IMR-90 (cell line): ENCODE measurements around the gene PDK3. TPM values are rescaled to one million over a fixed set of nuclear protein-coding genes. Genes with fewer than 3 reads are reported as not detected.

ENCODE experiments used
- ATAC-seq: fragments of 200-7000 bp; cut with Tn5 transposase; 2 replicates; pipeline ENCODE4 v1.9.1; 2020; ENCODE audit warnings: low read depth, mild to moderate bottlenecking, moderate library complexity
- BruUV-seq: library from RNA; stranded (reverse); fragments of 400-500 nt; replicated peaks from 2 replicates; lab custom pipeline; 2021; lab: Mats Ljungman, UMichigan
- CTCF ChIA-PET: fragments of 300-600 bp; formaldehyde crosslinking; extraction: SDS; loops from one replicate; lab custom pipeline; 2021; ENCODE audit warnings: antibody characterized with exemption; lab: Yijun Ruan, JAX
- POLR2A ChIA-PET: fragments of 300-600 bp; sonication (Branson Sonifier 250); formaldehyde crosslinking; loops from one replicate; lab custom pipeline; 2022; ENCODE audit warnings: antibody characterized with exemption; ENCODE audit not compliant: unreplicated experiment; lab: Charles Lee
- DNase-seq: peaks from one replicate; pipeline ENCODE4 v3.0.0; 2013
- H2AFZ ChIP-seq: replicated peaks from 2 replicates; pipeline ENCODE3; 2013; ENCODE audit warnings: low read length, mild to moderate bottlenecking; ENCODE audit not compliant: poor library complexity
- H2AK5ac ChIP-seq: 2 replicates; pipeline ENCODE4 v1.6.1; 2013; ENCODE audit warnings: low read depth, low read length, inconsistent platforms
- H2AK9ac ChIP-seq: replicated peaks from 2 replicates; pipeline ENCODE3; 2013; ENCODE audit warnings: mild to moderate bottlenecking, low read depth, low read length, moderate library complexity; ENCODE audit not compliant: poor library complexity
- H2BK120ac ChIP-seq: 2 replicates; pipeline ENCODE4 v1.6.1; 2013; ENCODE audit warnings: low read depth, low read length, inconsistent platforms
- H2BK15ac ChIP-seq: 3 replicates; pipeline ENCODE4 v1.6.1; 2013; ENCODE audit warnings: low read depth, low read length, inconsistent platforms
- H2BK20ac ChIP-seq: 2 replicates; pipeline ENCODE4 v1.6.1; 2013; ENCODE audit warnings: low read depth, mild to moderate bottlenecking, inconsistent platforms, low read length, moderate library complexity
- H2BK5ac ChIP-seq: 2 replicates; pipeline ENCODE4 v1.6.1; 2013; ENCODE audit warnings: mild to moderate bottlenecking, low read depth, low read length, inconsistent platforms; ENCODE audit not compliant: poor library complexity, severe bottlenecking
- H3K14ac ChIP-seq: replicated peaks from 2 replicates; pipeline ENCODE4 v1.6.1; 2013; ENCODE audit warnings: low read depth, low read length, inconsistent platforms
- H3K18ac ChIP-seq: 2 replicates; pipeline ENCODE4 v1.6.1; 2013; ENCODE audit warnings: low read depth, low read length, control low read depth
- H3K23ac ChIP-seq: 2 replicates; pipeline ENCODE4 v1.6.1; 2013; ENCODE audit warnings: low read depth, low read length, inconsistent platforms
- H3K27ac ChIP-seq: 2 replicates; pipeline ENCODE4 v1.5.1; 2013; ENCODE audit warnings: mild to moderate bottlenecking, control low read depth, low read length; ENCODE audit not compliant: insufficient read depth
- H3K27me3 ChIP-seq: 2 replicates; pipeline ENCODE4 v1.6.1; 2013; ENCODE audit warnings: low read length; ENCODE audit not compliant: control insufficient read depth, insufficient read depth
- H3K36me3 ChIP-seq: 2 replicates; pipeline ENCODE4 v1.6.1; 2013; ENCODE audit warnings: low read length, mixed read lengths; ENCODE audit not compliant: control insufficient read depth, insufficient read depth
- H3K4ac ChIP-seq: 2 replicates; pipeline ENCODE4 v1.6.1; 2013; ENCODE audit warnings: low read depth, low read length, inconsistent platforms
- H3K4me1 ChIP-seq: 2 replicates; pipeline ENCODE4 v1.6.1; 2013; ENCODE audit warnings: low read length, mixed read lengths; ENCODE audit not compliant: control insufficient read depth, insufficient read depth
- H3K4me2 ChIP-seq: 2 replicates; pipeline ENCODE4 v1.6.1; 2013; ENCODE audit warnings: low read depth, mild to moderate bottlenecking, control low read depth, low read length, moderate library complexity
- H3K4me3 ChIP-seq: 2 replicates; pipeline ENCODE4 v1.5.1; 2013; ENCODE audit warnings: low read depth, mild to moderate bottlenecking, control low read depth, low read length, moderate library complexity; ENCODE audit not compliant: insufficient read depth
- H3K56ac ChIP-seq: 2 replicates; pipeline ENCODE4 v1.6.1; 2013; ENCODE audit warnings: low read length, inconsistent platforms; ENCODE audit not compliant: insufficient read depth; ENCODE audit errors: extremely low read depth
- H3K79me1 ChIP-seq, 2 experiments: 2 replicates each; pipeline ENCODE4 v1.6.1; 2013; ENCODE audit warnings: low read length in 2 of 2, inconsistent platforms in 1 of 2, low read depth in 1 of 2
- H3K9ac ChIP-seq: 2 replicates; pipeline ENCODE4 v1.6.1; 2013; ENCODE audit warnings: low read depth, low read length, control low read depth
- H3K9me1 ChIP-seq: 2 replicates; pipeline ENCODE4 v1.6.1; 2013; ENCODE audit warnings: low read length, inconsistent platforms; ENCODE audit not compliant: insufficient read depth
- H3K9me3 ChIP-seq: 2 replicates; pipeline ENCODE4 v1.6.1; 2013; ENCODE audit warnings: low read length; ENCODE audit not compliant: control insufficient read depth, insufficient read depth
- H4K20me1 ChIP-seq: 2 replicates; pipeline ENCODE4 v1.6.1; 2013; ENCODE audit warnings: low read length, inconsistent platforms; ENCODE audit not compliant: insufficient read depth
- H4K5ac ChIP-seq: 2 replicates; pipeline ENCODE4 v1.6.1; 2013; ENCODE audit warnings: mild to moderate bottlenecking, low read depth, low read length, control low read depth
- H4K8ac ChIP-seq, 2 experiments: 2 replicates each; pipeline ENCODE4 v1.6.1; 2013; ENCODE audit warnings: low read depth in 2 of 2, low read length in 2 of 2, control low read depth in 1 of 2, inconsistent platforms in 1 of 2
- H4K91ac ChIP-seq: 2 replicates; pipeline ENCODE4 v1.6.1; 2013; ENCODE audit warnings: low read depth, low read length, inconsistent platforms; ENCODE audit not compliant: insufficient read depth
- BHLHE40 ChIP-seq: fragments of 150-350 bp; IDR thresholded peaks from 2 replicates; pipeline ENCODE4 v1.6.1; 2016; ENCODE audit warnings: mild to moderate bottlenecking, low read depth, low read length
- CEBPB ChIP-seq: IDR thresholded peaks from 2 replicates; pipeline ENCODE4 v1.6.1; 2012; ENCODE audit warnings: low read depth, low read length, improper control_type of control experiment
- CHD1 ChIP-seq: IDR thresholded peaks from 2 replicates; pipeline ENCODE4 v1.6.1; 2012; ENCODE audit warnings: low read depth, low read length, improper control_type of control experiment
- CTCF ChIP-seq: conservative IDR thresholded peaks from 2 replicates; pipeline ENCODE4 v1.5.1; 2012; ENCODE audit warnings: mild to moderate bottlenecking, low read depth, low read length, improper control_type of control experiment
- FOS ChIP-seq: fragments of 150-350 bp; IDR thresholded peaks from 2 replicates; pipeline ENCODE4 v1.6.1; 2016; ENCODE audit warnings: low read depth, low read length
- MAFK ChIP-seq: IDR thresholded peaks from 2 replicates; pipeline ENCODE4 v1.6.1; 2012; ENCODE audit warnings: low read depth, low read length, improper control_type of control experiment
- MAZ ChIP-seq: IDR thresholded peaks from 2 replicates; pipeline ENCODE4 v1.6.1; 2012; ENCODE audit warnings: low read depth, mild to moderate bottlenecking, low read length, improper control_type of control experiment, moderate library complexity, borderline replicate concordance
- MXI1 ChIP-seq: IDR thresholded peaks from 2 replicates; pipeline ENCODE4 v1.6.1; 2012; ENCODE audit warnings: low read depth, mild to moderate bottlenecking, low read length, moderate library complexity, borderline replicate concordance
- NFE2L2 ChIP-seq: fragments of 150-350 bp; IDR thresholded peaks from 2 replicates; pipeline ENCODE4 v1.6.1; 2016; ENCODE audit warnings: low read depth, mild to moderate bottlenecking, low read length
- POLR2A ChIP-seq: IDR thresholded peaks from 2 replicates; pipeline ENCODE4 v1.6.1; 2012; ENCODE audit warnings: mild to moderate bottlenecking, low read depth, low read length
- RAD21 ChIP-seq: IDR thresholded peaks from 2 replicates; pipeline ENCODE4 v1.6.1; 2012; ENCODE audit warnings: low read length, improper control_type of control experiment
- RCOR1 ChIP-seq: IDR thresholded peaks from 2 replicates; pipeline ENCODE4 v1.6.1; 2012; ENCODE audit warnings: mild to moderate bottlenecking, low read length, improper control_type of control experiment; ENCODE audit not compliant: insufficient replicate concordance
- RFX5 ChIP-seq: IDR thresholded peaks from 2 replicates; pipeline ENCODE4 v1.8.0; 2012; ENCODE audit warnings: low read depth, mild to moderate bottlenecking, low read length, moderate library complexity
- SMC3 ChIP-seq: fragments of 150-350 bp; IDR thresholded peaks from 2 replicates; pipeline ENCODE4 v1.6.1; 2016; ENCODE audit warnings: low read depth, mild to moderate bottlenecking, antibody characterized with exemption, low read length, moderate library complexity
- dilution Hi-C: fragments of 300-500 bp; cut with HindIII; formaldehyde crosslinking; loops from one replicate; pipeline ENCODE4 v1.14.3; 2018; ENCODE audit warnings: low sequenced_read_pairs; ENCODE audit not compliant: unreplicated experiment
- in situ Hi-C: fragments of 300-500 bp; cut with MboI; formaldehyde crosslinking; loops from 3 replicates; pipeline ENCODE4 v1.14.3; 2019; ENCODE audit warnings: low sequenced_read_pairs, inconsistent platforms, mixed read lengths
- intact Hi-C: fragments of 100-400 bp; cut with micrococcal nuclease; formaldehyde crosslinking; loops from 2 replicates; pipeline ENCODE4 v1.10.0; 2022
- polyA plus RNA-seq, 3 experiments: library from polyadenylated mRNA; depleted of rRNA; stranded (reverse); fragments of >200 nt; gene quantifications; 2 replicates each; pipeline ENCODE4 v1.2.3, GENCODE V29; 2012; ENCODE audit warnings: low replicate concordance in 1 of 3
- total RNA-seq: library from RNA; depleted of rRNA; stranded (reverse); fragments of >200 nt; gene quantifications from 2 replicates; pipeline ENCODE4 v1.2.3, GENCODE V29; 2012
- TF ChIP-seq, protein P1 (sequence below): fragments of 150-350 bp; IDR thresholded peaks from 2 replicates; pipeline ENCODE4 v1.6.1; 2017; ENCODE audit warnings: mild to moderate bottlenecking, antibody characterized with exemption, low read length, low read depth
- TF ChIP-seq, protein P2 (sequence below): fragments of 150-350 bp; IDR thresholded peaks from 2 replicates; pipeline ENCODE4 v1.6.1; 2016; ENCODE audit warnings: low read depth, mild to moderate bottlenecking, low read length, moderate library complexity, borderline replicate concordance

Gene PDK3
- total and polyA plus RNA-seq, 2 of the 4 experiments (the other 2 are of a cell fraction), result 2.3 to 4.8 TPM

GRCh38 chrX:24435060-24435459, 30.0 kb upstream of the PDK3 start:
- no peak overlapping the region for H3K56ac ChIP-seq
- no peak overlapping the region for H4K8ac ChIP-seq
- TF ChIP-seq SMC3 (no peak), FOS (no peak), CTCF (no peak), NFE2L2 (no peak), MXI1 (no peak), MAFK (no peak), POLR2A (no peak), RCOR1 (no peak), CEBPB (no peak), CHD1 (no peak), BHLHE40 (no peak), MAZ (no peak), RAD21 (no peak), RFX5 (no peak)
- TF ChIP-seq, protein P1, sequence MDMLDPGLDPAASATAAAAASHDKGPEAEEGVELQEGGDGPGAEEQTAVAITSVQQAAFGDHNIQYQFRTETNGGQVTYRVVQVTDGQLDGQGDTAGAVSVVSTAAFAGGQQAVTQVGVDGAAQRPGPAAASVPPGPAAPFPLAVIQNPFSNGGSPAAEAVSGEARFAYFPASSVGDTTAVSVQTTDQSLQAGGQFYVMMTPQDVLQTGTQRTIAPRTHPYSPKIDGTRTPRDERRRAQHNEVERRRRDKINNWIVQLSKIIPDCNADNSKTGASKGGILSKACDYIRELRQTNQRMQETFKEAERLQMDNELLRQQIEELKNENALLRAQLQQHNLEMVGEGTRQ, result no peak
- TF ChIP-seq, protein P2, sequence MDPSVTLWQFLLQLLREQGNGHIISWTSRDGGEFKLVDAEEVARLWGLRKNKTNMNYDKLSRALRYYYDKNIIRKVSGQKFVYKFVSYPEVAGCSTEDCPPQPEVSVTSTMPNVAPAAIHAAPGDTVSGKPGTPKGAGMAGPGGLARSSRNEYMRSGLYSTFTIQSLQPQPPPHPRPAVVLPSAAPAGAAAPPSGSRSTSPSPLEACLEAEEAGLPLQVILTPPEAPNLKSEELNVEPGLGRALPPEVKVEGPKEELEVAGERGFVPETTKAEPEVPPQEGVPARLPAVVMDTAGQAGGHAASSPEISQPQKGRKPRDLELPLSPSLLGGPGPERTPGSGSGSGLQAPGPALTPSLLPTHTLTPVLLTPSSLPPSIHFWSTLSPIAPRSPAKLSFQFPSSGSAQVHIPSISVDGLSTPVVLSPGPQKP, result no peak
- peaks cover 7% of the 10 kb centered on the region for H3K27me3 ChIP-seq
- no peak overlapping the region for H2BK5ac ChIP-seq
- H3K4me1 ChIP-seq, result no peaks in the 10 kb centered on the region
- no peak overlapping the region for H2AFZ ChIP-seq
- H3K4me2 ChIP-seq, result no peak overlapping the region
- no peak overlapping the region for H2BK20ac ChIP-seq
- no peak overlapping the region for H3K14ac ChIP-seq
- H3K79me1 ChIP-seq, result no peaks in the 10 kb centered on the region
- H2BK15ac ChIP-seq, result no peak overlapping the region
- H2AK5ac ChIP-seq, result no peak overlapping the region
- no peak overlapping the region for H3K4me3 ChIP-seq
- no peak for DNase-seq
- no peaks in the 10 kb centered on the region for H4K20me1 ChIP-seq
- no peaks in the 10 kb centered on the region for H3K36me3 ChIP-seq
- no peak overlapping the region for H3K23ac ChIP-seq
- no TSS peak for BruUV-seq
- H4K91ac ChIP-seq, result no peak overlapping the region
- in situ Hi-C loops, result no loop called here
- no peak overlapping the region for H3K9ac ChIP-seq
- no peak overlapping the region for H2AK9ac ChIP-seq
- no peaks in the 10 kb centered on the region for H3K9me3 ChIP-seq
- H3K9me1 ChIP-seq, result no peaks in the 10 kb centered on the region
- no peak overlapping the region for H4K5ac ChIP-seq
- no peak overlapping the region for H2BK120ac ChIP-seq
- dilution Hi-C loops, result no loop called here
- intact Hi-C loops, result no loop called here
- no peak overlapping the region for H3K27ac ChIP-seq
- H3K18ac ChIP-seq, result no peak overlapping the region
- POLR2A ChIA-PET, result no interaction called here
- no peak overlapping the region for H3K4ac ChIP-seq
- ATAC-seq, result no peak
- CTCF ChIA-PET, result no interaction called here
